Measurements from ENCODE around the gene NECAP2. TPM values are rescaled to one million over a fixed set of nuclear protein-coding genes. Genes with fewer than 3 reads are reported as not detected.
"Not testable (repeated sequence)": the region's sequence is repeated elsewhere in the genome, so short reads cannot be mapped to it uniquely, and the experiment has no call there.

NECAP2 gene
- total and polyA plus RNA-seq, 2 of the 4 experiments (the other 2 are of a cell fraction): 80.5 to 85.1 TPM

- ATAC-seq (ENCODE audit: low read depth); DNase-seq; H2BK15ac ChIP-seq (ENCODE audit: low read depth, low read length); BruUV-seq (replicated peaks); H3K4me3 ChIP-seq (ENCODE audit: insufficient read depth, low read depth, low read length); H3K9me1 ChIP-seq (ENCODE audit: insufficient read depth, low read length); in situ Hi-C loops (cut with MboI; ENCODE audit: low sequenced_read_pairs); H2BK20ac ChIP-seq (ENCODE audit: low read depth, low read length); H3K4ac ChIP-seq (ENCODE audit: low read depth, low read length); H2BK5ac ChIP-seq (ENCODE audit: low read depth, low read length, poor library complexity, severe bottlenecking); H4K91ac ChIP-seq (ENCODE audit: insufficient read depth, low read depth, low read length); H2AK5ac ChIP-seq (ENCODE audit: low read depth, low read length); H3K9me3 ChIP-seq (ENCODE audit: control insufficient read depth, insufficient read depth, low read length); H3K27ac ChIP-seq (ENCODE audit: insufficient read depth, low read length); H3K18ac ChIP-seq (ENCODE audit: low read depth, low read length); H3K56ac ChIP-seq (ENCODE audit: extremely low read depth, insufficient read depth, low read length); dilution Hi-C loops (cut with HindIII; ENCODE audit: low sequenced_read_pairs, unreplicated experiment); H2BK120ac ChIP-seq (ENCODE audit: low read depth, low read length); H2AK9ac ChIP-seq (replicated peaks; ENCODE audit: low read depth, low read length, poor library complexity); H3K9ac ChIP-seq (ENCODE audit: low read depth, low read length); H4K8ac ChIP-seq (ENCODE audit: low read depth in 2 of 2, low read length in 2 of 2); H3K4me1 ChIP-seq (ENCODE audit: control insufficient read depth, insufficient read depth, low read length); H3K14ac ChIP-seq (replicated peaks; ENCODE audit: low read depth, low read length); intact Hi-C loops (cut with micrococcal nuclease); H3K4me2 ChIP-seq (ENCODE audit: low read depth, low read length); H2AFZ ChIP-seq (replicated peaks; ENCODE audit: low read length, poor library complexity); H3K27me3 ChIP-seq (ENCODE audit: control insufficient read depth, insufficient read depth, low read length); H4K5ac ChIP-seq (ENCODE audit: low read depth, low read length); POLR2A ChIA-PET (ENCODE audit: unreplicated experiment); H3K23ac ChIP-seq (ENCODE audit: low read depth, low read length): not testable (repeated sequence)
- H3K79me1 ChIP-seq (ENCODE audit: low read depth in 1 of 2, low read length in 2 of 2): peaks cover 32 to 49% of the 10 kb centered on the region in 2 experiments
- CTCF ChIA-PET: interaction anchor here (1.3 kb wide), 1 partner anchor 15 kb away, joined by 3 read pairs; no protein-coding TSS in a partner anchor
- no CpG with 5 or more reads among the region's 3 CpGs for WGBS, 2 experiments (ENCODE audit: extremely low coverage in 2 of 2, insufficient read length in 1 of 2)
- peaks cover 62% of the 10 kb centered on the region for H3K36me3 ChIP-seq (ENCODE audit: control insufficient read depth, insufficient read depth, low read length)
- peaks cover 26% of the 10 kb centered on the region for H4K20me1 ChIP-seq (ENCODE audit: insufficient read depth, low read length)
These were observed 14.4 kb downstream of the NECAP2 start for GRCh38 chr1:16454909-16455308.

GRCh38 chr1:16456151-16456550 is 15.6 kb downstream of the NECAP2 start:
- peaks cover 25 to 38% of the 10 kb centered on the region in 2 experiments for H3K79me1 ChIP-seq (ENCODE audit: low read depth in 1 of 2, low read length in 2 of 2)
- H3K4me3 ChIP-seq (ENCODE audit: insufficient read depth, low read depth, low read length): not testable (repeated sequence)
- H3K36me3 ChIP-seq (ENCODE audit: control insufficient read depth, insufficient read depth, low read length): peaks cover 62% of the 10 kb centered on the region

More at GRCh38 chr1:16456151-16456550, 15.6 kb downstream of the NECAP2 start:
- ATAC-seq (ENCODE audit: low read depth); H3K14ac ChIP-seq (replicated peaks; ENCODE audit: low read depth, low read length); H3K4ac ChIP-seq (ENCODE audit: low read depth, low read length); H4K91ac ChIP-seq (ENCODE audit: insufficient read depth, low read depth, low read length); BruUV-seq (replicated peaks); H3K23ac ChIP-seq (ENCODE audit: low read depth, low read length); H2AFZ ChIP-seq (replicated peaks; ENCODE audit: low read length, poor library complexity); H3K4me1 ChIP-seq (ENCODE audit: control insufficient read depth, insufficient read depth, low read length); H2AK9ac ChIP-seq (replicated peaks; ENCODE audit: low read depth, low read length, poor library complexity); H2AK5ac ChIP-seq (ENCODE audit: low read depth, low read length); POLR2A ChIA-PET (ENCODE audit: unreplicated experiment); H3K18ac ChIP-seq (ENCODE audit: low read depth, low read length); CTCF ChIA-PET; H3K27ac ChIP-seq (ENCODE audit: insufficient read depth, low read length); H3K9me3 ChIP-seq (ENCODE audit: control insufficient read depth, insufficient read depth, low read length); in situ Hi-C loops (cut with MboI; ENCODE audit: low sequenced_read_pairs); H4K5ac ChIP-seq (ENCODE audit: low read depth, low read length); dilution Hi-C loops (cut with HindIII; ENCODE audit: low sequenced_read_pairs, unreplicated experiment); H2BK5ac ChIP-seq (ENCODE audit: low read depth, low read length, poor library complexity, severe bottlenecking); H3K9ac ChIP-seq (ENCODE audit: low read depth, low read length); H3K56ac ChIP-seq (ENCODE audit: extremely low read depth, insufficient read depth, low read length); H3K4me2 ChIP-seq (ENCODE audit: low read depth, low read length); H2BK120ac ChIP-seq (ENCODE audit: low read depth, low read length); H2BK20ac ChIP-seq (ENCODE audit: low read depth, low read length); H4K8ac ChIP-seq (ENCODE audit: low read depth in 2 of 2, low read length in 2 of 2); H3K27me3 ChIP-seq (ENCODE audit: control insufficient read depth, insufficient read depth, low read length); H3K9me1 ChIP-seq (ENCODE audit: insufficient read depth, low read length); H2BK15ac ChIP-seq (ENCODE audit: low read depth, low read length); DNase-seq: not testable (repeated sequence)
- intact Hi-C loops (cut with micrococcal nuclease): loop anchor here (1.0 kb wide), 1 partner anchor 15 kb away; no protein-coding TSS in a partner anchor
- WGBS, 2 experiments (ENCODE audit: extremely low coverage in 2 of 2, insufficient read length in 1 of 2): 94% methylated on average over 7 of the region's 10 CpGs; no CpG with 5 or more reads in 1 of the 2 experiments
- peaks cover 26% of the 10 kb centered on the region for H4K20me1 ChIP-seq (ENCODE audit: insufficient read depth, low read length)
